ES-I3 (cell line): ENCODE results near the gene HSF5.
"Not testable (repeated sequence)": the region's sequence is repeated elsewhere in the genome, so short reads cannot be mapped to it uniquely, and the experiment has no call there.

Source experiments
- H3K36me3 ChIP-seq: 2 replicates; pipeline ENCODE4 v1.6.1; 2013; ENCODE audit warnings: mild to moderate bottlenecking, low read length, control low read depth, moderate library complexity; ENCODE audit not compliant: insufficient read depth
- H3K4me1 ChIP-seq: 2 replicates; pipeline ENCODE4 v1.6.1; 2013; ENCODE audit warnings: mild to moderate bottlenecking, control low read depth, low read length; ENCODE audit not compliant: insufficient read depth
- H3K9ac ChIP-seq: 2 replicates; pipeline ENCODE4 v1.6.1; 2013; ENCODE audit warnings: low read depth, mild to moderate bottlenecking, low read length, moderate library complexity
- H3K9me3 ChIP-seq: 2 replicates; pipeline ENCODE4 v1.6.1; 2013; ENCODE audit warnings: mild to moderate bottlenecking, low read length, moderate library complexity; ENCODE audit not compliant: control insufficient read depth, insufficient read depth

The HSF5 gene

GRCh38 chr17:58402047-58402446 is 86.2 kb downstream of the HSF5 start:
- H3K9ac ChIP-seq = no peak overlapping the region
- no peaks in the 10 kb centered on the region for H3K9me3 ChIP-seq
- H3K36me3 ChIP-seq = no peaks in the 10 kb centered on the region
- H3K4me1 ChIP-seq = peaks cover 51% of the 10 kb centered on the region

- Histone ChIP-seq H3K36me3 (no peaks in the 10 kb centered on the region), H3K4me1 (peaks cover 51% of the 10 kb centered on the region), H3K9ac (no peak overlapping the region), H3K9me3 (no peaks in the 10 kb centered on the region)
These were observed 86.9 kb downstream of the HSF5 start for GRCh38 chr17:58401287-58401686.

- Histone ChIP-seq H3K4me1 (peaks cover 48% of the 10 kb centered on the region), H3K9ac (no peak overlapping the region), H3K9me3 (no peaks in the 10 kb centered on the region), H3K36me3 (no peaks in the 10 kb centered on the region)
These were observed 87.4 kb downstream of the HSF5 start for GRCh38 chr17:58400826-58401225.

- H3K36me3 ChIP-seq = no peaks in the 10 kb centered on the region
- H3K4me1 ChIP-seq = peaks cover 47% of the 10 kb centered on the region
- no peak overlapping the region for H3K9ac ChIP-seq
- no peaks in the 10 kb centered on the region for H3K9me3 ChIP-seq
These were observed 88.2 kb downstream of the HSF5 start for GRCh38 chr17:58399974-58400373.

GRCh38 chr17:58398574-58399266 is 89.5 kb downstream of the HSF5 start:
- peaks cover 50% of the 10 kb centered on the region for H3K4me1 ChIP-seq
- H3K9me3 ChIP-seq = no peaks in the 10 kb centered on the region
- H3K36me3 ChIP-seq = no peaks in the 10 kb centered on the region
- H3K9ac ChIP-seq = no peak overlapping the region

GRCh38 chr17:58397421-58397820 is 90.8 kb downstream of the HSF5 start:
- H3K9me3 ChIP-seq, H3K9ac ChIP-seq, H3K36me3 ChIP-seq: not testable (repeated sequence)
- peaks cover 37% of the 10 kb centered on the region for H3K4me1 ChIP-seq

- Histone ChIP-seq H3K4me1 (peaks cover 29% of the 10 kb centered on the region), H3K36me3 (no peaks in the 10 kb centered on the region), H3K9ac (no peak overlapping the region), H3K9me3 (no peaks in the 10 kb centered on the region)
These were observed 92.0 kb downstream of the HSF5 start for GRCh38 chr17:58396173-58396572.

- Histone ChIP-seq H3K9ac (no peak overlapping the region), H3K9me3 (no peaks in the 10 kb centered on the region), H3K36me3 (no peaks in the 10 kb centered on the region), H3K4me1 (peaks cover 26% of the 10 kb centered on the region)
These were observed 93.5 kb downstream of the HSF5 start for GRCh38 chr17:58394534-58395223.

- no peaks in the 10 kb centered on the region for H3K9me3 ChIP-seq
- H3K9ac ChIP-seq = no peak overlapping the region
- peaks cover 29% of the 10 kb centered on the region for H3K4me1 ChIP-seq
- no peaks in the 10 kb centered on the region for H3K36me3 ChIP-seq
These were observed 96.8 kb downstream of the HSF5 start for GRCh38 chr17:58391302-58391984.

- Histone ChIP-seq H3K4me1 (peaks cover 29% of the 10 kb centered on the region), H3K9me3 (no peaks in the 10 kb centered on the region), H3K36me3 (no peaks in the 10 kb centered on the region), H3K9ac (no peak overlapping the region)
These were observed 97.3 kb downstream of the HSF5 start for GRCh38 chr17:58390884-58391283.

- no peaks in the 10 kb centered on the region for H3K9me3 ChIP-seq
- no peaks in the 10 kb centered on the region for H3K36me3 ChIP-seq
- H3K4me1 ChIP-seq = peaks cover 33% of the 10 kb centered on the region
- no peak overlapping the region for H3K9ac ChIP-seq
These were observed 99.7 kb downstream of the HSF5 start for GRCh38 chr17:58388302-58389190.

- Histone ChIP-seq H3K36me3 (no peaks in the 10 kb centered on the region), H3K9me3 (no peaks in the 10 kb centered on the region), H3K4me1 (peaks cover 33% of the 10 kb centered on the region), H3K9ac (no peak overlapping the region)
These were observed 100.4 kb downstream of the HSF5 start for GRCh38 chr17:58387834-58388233.

- H3K36me3 ChIP-seq = no peaks in the 10 kb centered on the region
- peaks cover 33% of the 10 kb centered on the region for H3K4me1 ChIP-seq
- no peaks in the 10 kb centered on the region for H3K9me3 ChIP-seq
- H3K9ac ChIP-seq = no peak overlapping the region
These were observed 101.5 kb downstream of the HSF5 start for GRCh38 chr17:58386708-58387107.

- Histone ChIP-seq H3K36me3 (no peaks in the 10 kb centered on the region), H3K9ac (no peak overlapping the region), H3K4me1 (peaks cover 33% of the 10 kb centered on the region), H3K9me3 (no peaks in the 10 kb centered on the region)
These were observed 102.8 kb downstream of the HSF5 start for GRCh38 chr17:58385359-58385899.
